OCI-LY1 (cell line): ENCODE data around the gene DDX42.

Source experiments
- H2AFZ ChIP-seq: fragments of 200-600 bp; sonication (generic), shearing (Covaris generic); 2 replicates; pipeline ENCODE4 v1.6.0; 2014; ENCODE audit warnings: antibody characterized with exemption, mild to moderate bottlenecking, low read length
- H3F3A ChIP-seq: fragments of 200-600 bp; sonication (generic), shearing (Covaris generic); 2 replicates; pipeline ENCODE4 v1.6.0; 2014; ENCODE audit warnings: mild to moderate bottlenecking, antibody characterized with exemption, low read length, moderate library complexity; ENCODE audit not compliant: insufficient read depth
- H3K27ac ChIP-seq: fragments of 200-600 bp; sonication (generic); 2 replicates; pipeline ENCODE4 v1.5.1; 2014; ENCODE audit warnings: low read length, mixed run types, mild to moderate bottlenecking, low read depth; ENCODE audit not compliant: poor library complexity, severe bottlenecking
- H3K27me3 ChIP-seq: fragments of 200-600 bp; sonication (generic); 2 replicates; pipeline ENCODE4 v1.6.0; 2014; ENCODE audit warnings: antibody characterized with exemption, mild to moderate bottlenecking, low read length, moderate library complexity; ENCODE audit not compliant: insufficient read depth
- H3K36me3 ChIP-seq: fragments of 200-600 bp; sonication (generic); 2 replicates; pipeline ENCODE4 v1.6.1; 2014; ENCODE audit warnings: mild to moderate bottlenecking, antibody characterized with exemption, low read length, moderate library complexity, mixed read lengths; ENCODE audit not compliant: insufficient read depth
- H3K4me1 ChIP-seq: fragments of 200-600 bp; sonication (generic); 2 replicates; pipeline ENCODE4 v1.5.1; 2014; ENCODE audit warnings: mild to moderate bottlenecking, low read length, moderate library complexity; ENCODE audit not compliant: insufficient read depth, severe bottlenecking
- H3K4me2 ChIP-seq: fragments of 200-600 bp; sonication (generic), shearing (Covaris generic); 2 replicates; pipeline ENCODE4 v1.6.1; 2014; ENCODE audit warnings: low read length
- H3K4me3 ChIP-seq: fragments of 200-600 bp; sonication (generic); 2 replicates; pipeline ENCODE4 v1.5.1; 2014; ENCODE audit warnings: low read length, low read depth, mild to moderate bottlenecking, mixed read lengths; ENCODE audit not compliant: poor library complexity, severe bottlenecking
- H3K79me2 ChIP-seq: fragments of 200-600 bp; shearing (Covaris generic); 2 replicates; pipeline ENCODE4 v1.6.1; 2016; ENCODE audit warnings: mixed run types, low read length, mixed read lengths; ENCODE audit not compliant: insufficient read depth
- H3K9ac ChIP-seq: fragments of 200-600 bp; sonication (generic), shearing (Covaris generic); 2 replicates; pipeline ENCODE4 v1.6.1; 2014; ENCODE audit warnings: mild to moderate bottlenecking, low read length, mixed read lengths
- H3K9me2 ChIP-seq: fragments of 200-600 bp; sonication (generic), shearing (Covaris generic); 2 replicates; pipeline ENCODE4 v1.6.1; 2014; ENCODE audit warnings: low read depth, mild to moderate bottlenecking, low read length, mixed read lengths
- H3K9me3 ChIP-seq: fragments of 200-600 bp; shearing (Covaris generic); 2 replicates; pipeline ENCODE4 v1.6.1; 2014; ENCODE audit warnings: low read length, mixed read lengths
- H4K20me1 ChIP-seq: fragments of 200-600 bp; sonication (generic), shearing (Covaris generic); 2 replicates; pipeline ENCODE4 v1.6.0; 2016; ENCODE audit warnings: mild to moderate bottlenecking, low read length; ENCODE audit not compliant: insufficient read depth
- EZH2 ChIP-seq: fragments of 200-600 bp; sonication (generic), shearing (Covaris generic); IDR thresholded peaks from 2 replicates; pipeline ENCODE4 v1.8.0; 2017; ENCODE audit warnings: borderline replicate concordance, mixed run types, mild to moderate bottlenecking, antibody characterized with exemption, low read length, moderate library complexity, mixed read lengths
- TF ChIP-seq, protein P1 (sequence below): fragments of 200-600 bp; sonication (generic), shearing (Covaris generic); IDR thresholded peaks from 2 replicates; pipeline ENCODE4 v1.5.1; 2017; ENCODE audit warnings: mild to moderate bottlenecking, antibody characterized with exemption, low read length, moderate library complexity, mixed read lengths

The DDX42 gene

GRCh38 chr17:63840591-63841349, 66.8 kb downstream of the DDX42 start:
- TF ChIP-seq, protein P1, sequence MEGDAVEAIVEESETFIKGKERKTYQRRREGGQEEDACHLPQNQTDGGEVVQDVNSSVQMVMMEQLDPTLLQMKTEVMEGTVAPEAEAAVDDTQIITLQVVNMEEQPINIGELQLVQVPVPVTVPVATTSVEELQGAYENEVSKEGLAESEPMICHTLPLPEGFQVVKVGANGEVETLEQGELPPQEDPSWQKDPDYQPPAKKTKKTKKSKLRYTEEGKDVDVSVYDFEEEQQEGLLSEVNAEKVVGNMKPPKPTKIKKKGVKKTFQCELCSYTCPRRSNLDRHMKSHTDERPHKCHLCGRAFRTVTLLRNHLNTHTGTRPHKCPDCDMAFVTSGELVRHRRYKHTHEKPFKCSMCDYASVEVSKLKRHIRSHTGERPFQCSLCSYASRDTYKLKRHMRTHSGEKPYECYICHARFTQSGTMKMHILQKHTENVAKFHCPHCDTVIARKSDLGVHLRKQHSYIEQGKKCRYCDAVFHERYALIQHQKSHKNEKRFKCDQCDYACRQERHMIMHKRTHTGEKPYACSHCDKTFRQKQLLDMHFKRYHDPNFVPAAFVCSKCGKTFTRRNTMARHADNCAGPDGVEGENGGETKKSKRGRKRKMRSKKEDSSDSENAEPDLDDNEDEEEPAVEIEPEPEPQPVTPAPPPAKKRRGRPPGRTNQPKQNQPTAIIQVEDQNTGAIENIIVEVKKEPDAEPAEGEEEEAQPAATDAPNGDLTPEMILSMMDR, result no peak
- TF ChIP-seq EZH2, result no peak
- H3K4me2 ChIP-seq, result peak overlapping the region; percentile 83
- peak overlapping the region; percentile 89 for H3K9ac ChIP-seq
- H4K20me1 ChIP-seq, result no peaks in the 10 kb centered on the region
- H3K36me3 ChIP-seq, result peaks cover 22% of the 10 kb centered on the region
- H2AFZ ChIP-seq, result no peak overlapping the region
- peaks cover 49% of the 10 kb centered on the region for H3K4me1 ChIP-seq
- H3K79me2 ChIP-seq, result peaks cover 36% of the 10 kb centered on the region
- peak overlapping the region; percentile 44 for H3K27ac ChIP-seq
- no peaks in the 10 kb centered on the region for H3K9me2 ChIP-seq
- H3F3A ChIP-seq, result 0 out of 2 replicates have a peak, but pooled peaks cover 6% of the 10 kb centered on the region
- H3K27me3 ChIP-seq, result no peaks in the 10 kb centered on the region
- no peaks in the 10 kb centered on the region for H3K9me3 ChIP-seq
- peak overlapping the region; percentile 95 for H3K4me3 ChIP-seq

GRCh38 chr17:63841350-63842172, 67.6 kb downstream of the DDX42 start:
- peak overlapping the region; percentile 44 for H3K27ac ChIP-seq
- no peak for TF ChIP-seq EZH2
- TF ChIP-seq, protein P1, result no peak
- peaks cover 14% of the 10 kb centered on the region; the same call in 1 of the 2 replicates for H3K36me3 ChIP-seq
- H4K20me1 ChIP-seq, result no peaks in the 10 kb centered on the region
- H3K9ac ChIP-seq, result peak overlapping the region; percentile 89
- H3K27me3 ChIP-seq, result no peaks in the 10 kb centered on the region
- H3K9me2 ChIP-seq, result no peaks in the 10 kb centered on the region
- H3K4me3 ChIP-seq, result peak overlapping the region; percentile 95
- peaks cover 36% of the 10 kb centered on the region for H3K79me2 ChIP-seq
- H3K4me1 ChIP-seq, result peaks cover 49% of the 10 kb centered on the region
- H3F3A ChIP-seq, result 0 out of 2 replicates have a peak, but pooled peaks cover 6% of the 10 kb centered on the region
- H3K9me3 ChIP-seq, result no peaks in the 10 kb centered on the region
- no peak overlapping the region for H2AFZ ChIP-seq
- H3K4me2 ChIP-seq, result peak overlapping the region; percentile 83

DNA sequence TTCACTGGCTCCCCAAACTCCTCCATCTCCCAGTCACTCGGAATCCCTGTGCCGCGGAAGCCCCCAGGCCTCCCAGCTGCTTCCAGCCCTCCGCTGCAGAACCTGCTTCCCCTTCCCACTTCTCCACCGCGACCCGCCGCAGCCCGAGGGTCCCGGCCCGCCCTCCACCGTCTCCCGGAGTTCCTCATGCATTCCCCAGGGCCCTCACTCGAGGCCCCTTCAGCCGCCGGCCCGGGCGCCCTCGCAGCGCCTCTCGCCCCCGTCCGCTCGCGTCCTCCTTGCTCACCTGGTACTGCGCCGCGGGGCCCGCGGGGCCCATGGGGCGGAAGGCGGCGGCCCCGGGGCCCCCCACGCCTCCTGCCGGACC, 68.2 kb downstream of the DDX42 start:
- Histone ChIP-seq H3K9me3 (no peaks in the 10 kb centered on the region), H3K27ac (peak overlapping the region; percentile 44), H3K4me1 (peaks cover 49% of the 10 kb centered on the region), H3K79me2 (peaks cover 36% of the 10 kb centered on the region), H3K9ac (peak overlapping the region; percentile 89), H4K20me1 (no peaks in the 10 kb centered on the region), H3K27me3 (no peaks in the 10 kb centered on the region), H3K36me3 (peaks cover 8% of the 10 kb centered on the region; the same call in 1 of the 2 replicates), H3F3A (0 out of 2 replicates have a peak, but pooled peaks cover 6% of the 10 kb centered on the region), H3K9me2 (no peaks in the 10 kb centered on the region), H2AFZ (no peak overlapping the region), H3K4me2 (peak overlapping the region; percentile 83), H3K4me3 (peak overlapping the region; percentile 95)
- TF ChIP-seq, protein P1, result no peak
- no peak for TF ChIP-seq EZH2
